Activated CD8-positive, alpha-beta memory T cell treated with anti-CD3 and anti-CD28 coated beads, Interleukin-2, amount 50 U/mL, for 1 hour (primary cell): Measurements from ENCODE around the gene UGT1A8.
"Not testable (repeated sequence)": the region's sequence is repeated elsewhere in the genome, so short reads cannot be mapped to it uniquely, and the experiment has no call there.

Experiments used
- DNase-seq: peaks from one replicate; pipeline ENCODE4 v3.0.0-alpha.2; 2020; ENCODE audit errors: extremely low read depth

UGT1A8 gene

DNA sequence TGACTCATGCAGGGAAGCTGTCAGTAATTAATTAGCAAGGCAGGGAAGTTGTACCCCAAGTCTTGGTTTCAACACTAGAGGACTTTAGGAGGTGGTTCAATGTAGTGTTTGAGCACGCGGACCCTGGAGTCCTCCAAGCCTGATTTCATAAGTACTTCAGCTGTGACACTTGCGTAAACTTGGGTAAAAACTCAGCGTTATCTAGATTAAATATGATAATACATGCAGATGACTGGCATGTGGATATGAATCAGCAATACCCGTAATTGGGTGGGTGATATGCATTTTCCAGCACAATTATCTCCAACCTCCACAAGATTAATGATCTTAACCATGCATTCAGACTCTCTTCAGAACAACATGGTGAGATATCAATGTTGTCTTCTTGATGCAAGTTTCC, 69.5 kb downstream of the UGT1A8 start:
- no peak for DNase-seq

DNA sequence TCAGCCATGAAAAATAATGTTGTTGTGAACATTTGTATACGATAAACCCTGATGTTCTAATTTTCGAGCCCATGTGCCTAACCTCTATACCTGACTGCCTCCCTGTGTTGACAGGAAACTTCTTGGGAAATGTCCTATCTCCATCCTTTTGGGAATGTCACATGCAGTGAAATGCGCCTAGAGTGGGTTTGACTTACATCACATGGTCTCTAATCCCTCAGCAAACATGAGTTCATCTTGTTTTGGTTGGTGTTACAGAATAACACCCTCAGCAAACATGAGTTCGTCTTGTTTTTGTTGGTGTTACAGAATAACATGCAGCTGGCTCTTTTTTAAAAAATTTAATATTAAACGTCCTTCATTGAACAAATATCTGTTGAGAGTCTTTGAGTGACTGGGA, 70.9 kb downstream of the UGT1A8 start:
- DNase-seq: no peak

- DNase-seq: no peak
Measured at GRCh38 chr2:233689031-233689430, 71.6 kb downstream of the UGT1A8 start.

DNA sequence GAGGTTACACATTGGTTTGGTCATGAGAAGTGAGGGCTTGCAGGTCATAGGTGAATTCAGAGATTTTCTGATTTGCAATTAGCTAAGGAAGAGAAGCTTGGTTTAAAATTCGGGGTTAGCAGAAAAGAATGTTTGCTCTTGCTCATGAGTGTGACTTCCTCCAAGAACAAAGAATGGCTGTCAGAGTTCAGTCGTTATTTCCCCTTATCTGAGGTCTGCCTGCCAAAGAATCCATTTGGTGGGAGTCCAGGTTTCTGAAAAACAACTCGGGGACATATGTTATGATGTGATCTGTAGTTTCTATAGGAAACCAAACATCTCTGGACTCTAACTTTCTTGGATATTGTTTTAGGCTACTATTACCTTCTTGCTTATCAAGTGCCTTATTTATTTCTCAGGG, 72.1 kb downstream of the UGT1A8 start:
- DNase-seq: no peak

GRCh38 chr2:233690444-233690843, 73.0 kb downstream of the UGT1A8 start:
- DNase-seq: no peak

- DNase-seq: no peak
Measured at GRCh38 chr2:233691443-233692433, 74.3 kb downstream of the UGT1A8 start.

DNA sequence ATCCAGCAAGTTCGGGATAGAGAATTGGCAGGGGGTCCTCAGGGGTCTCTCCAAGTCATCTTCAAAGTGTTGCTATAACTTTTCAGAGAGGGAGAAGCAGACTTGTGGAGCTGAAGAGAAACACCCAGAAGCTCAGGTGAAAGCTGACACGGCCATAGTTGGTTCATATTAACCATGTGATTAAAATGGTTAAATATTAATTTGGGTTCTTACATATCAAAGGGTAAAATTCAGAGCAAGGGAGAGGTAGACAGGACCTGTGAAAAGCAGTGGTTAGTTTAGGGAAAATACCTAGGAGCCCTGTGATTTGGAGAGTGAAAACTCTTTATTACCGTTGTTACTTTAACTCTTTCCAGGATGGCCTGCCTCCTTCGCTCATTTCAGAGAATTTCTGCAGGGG, 75.2 kb downstream of the UGT1A8 start, which contains the start of gene UGT1A6:
Gene UGT1A6 (plus strand): TSS at position 243 of the 400 bp plus-strand sequence. CDS start 115 bp downstream, at position 358.
- DNase-seq: no peak

DNA sequence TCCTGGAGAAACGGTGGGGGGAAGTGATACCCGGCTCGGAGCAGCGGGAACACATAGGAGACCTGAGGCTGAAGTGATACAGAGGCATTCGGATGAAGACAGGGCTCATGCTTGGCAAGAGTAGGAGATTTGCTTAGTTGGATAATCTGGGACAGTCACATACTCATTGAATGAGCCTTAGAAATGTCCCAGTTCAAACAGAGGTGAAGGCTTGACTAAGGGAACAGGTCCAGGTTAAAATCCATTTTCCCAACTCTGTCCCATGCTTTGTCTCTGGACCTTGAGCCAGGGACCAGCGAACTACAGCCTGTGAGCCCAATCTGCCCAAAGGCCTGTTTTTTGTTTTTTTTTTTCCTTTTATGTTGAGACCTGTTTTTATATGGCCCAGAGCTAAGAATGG, 76.5 kb downstream of the UGT1A8 start:
- DNase-seq: no peak

- no peak for DNase-seq
Measured at GRCh38 chr2:233698740-233699139, 81.3 kb downstream of the UGT1A8 start.

GRCh38 chr2:233699424-233700027, 82.1 kb downstream of the UGT1A8 start:
- DNase-seq: no peak

DNA sequence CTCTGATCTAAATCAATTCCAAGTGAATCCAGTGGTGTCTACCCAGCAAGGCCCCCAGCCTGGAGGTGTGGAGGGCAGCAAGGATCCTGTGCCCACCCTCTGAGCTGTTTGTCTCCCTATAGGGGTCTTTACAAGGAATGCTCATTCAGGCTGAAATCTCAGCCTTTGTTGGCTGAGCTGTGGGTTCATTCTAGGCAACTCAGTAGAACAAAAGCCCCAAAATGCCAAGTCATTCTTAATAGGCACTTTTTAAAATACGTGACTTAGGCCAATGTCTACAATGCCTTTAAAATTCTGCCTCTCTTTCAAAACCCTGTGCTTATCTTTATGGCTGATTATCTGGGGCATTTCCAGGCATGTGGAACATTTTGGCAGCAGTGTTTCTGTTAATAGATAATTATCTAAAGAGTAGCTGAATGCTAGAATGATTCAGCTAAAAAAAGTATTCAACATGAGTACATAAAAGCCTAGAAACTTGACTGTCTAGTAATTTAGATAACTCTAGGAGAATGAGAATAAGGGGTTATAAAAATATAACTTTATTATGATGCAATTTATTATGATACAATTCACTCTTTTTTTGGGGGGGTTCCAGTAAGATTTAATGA, 82.7 kb downstream of the UGT1A8 start:
- no peak for DNase-seq

GRCh38 chr2:233700842-233701241, 83.4 kb downstream of the UGT1A8 start:
- DNase-seq: not testable (repeated sequence)

- DNase-seq: no peak
Measured at GRCh38 chr2:233702238-233702637, 84.8 kb downstream of the UGT1A8 start.

GRCh38 chr2:233705911-233706506, 88.6 kb downstream of the UGT1A8 start:
- DNase-seq: no peak

DNA sequence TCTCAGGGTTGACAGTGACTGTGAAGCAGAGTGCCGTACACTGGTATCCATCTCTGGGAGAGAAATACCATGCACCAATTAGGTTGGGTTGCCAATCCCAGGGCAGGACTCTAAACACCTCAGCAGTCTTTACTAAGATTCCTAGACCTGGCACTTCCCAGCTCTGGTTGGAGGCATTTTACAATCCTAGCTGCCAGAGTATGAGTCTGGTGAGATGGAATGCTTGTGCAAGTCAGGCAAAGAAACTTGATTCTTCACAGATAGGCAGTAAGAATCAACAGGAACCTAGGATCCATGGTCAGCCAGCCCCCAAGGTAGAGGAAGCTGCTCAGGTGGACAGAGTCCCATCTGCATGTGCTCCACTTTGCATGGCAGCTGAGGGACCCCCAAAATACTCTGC, 89.3 kb downstream of the UGT1A8 start:
- DNase-seq: no peak

- DNase-seq: no peak
Measured at GRCh38 chr2:233707940-233708644, 90.7 kb downstream of the UGT1A8 start.

DNA sequence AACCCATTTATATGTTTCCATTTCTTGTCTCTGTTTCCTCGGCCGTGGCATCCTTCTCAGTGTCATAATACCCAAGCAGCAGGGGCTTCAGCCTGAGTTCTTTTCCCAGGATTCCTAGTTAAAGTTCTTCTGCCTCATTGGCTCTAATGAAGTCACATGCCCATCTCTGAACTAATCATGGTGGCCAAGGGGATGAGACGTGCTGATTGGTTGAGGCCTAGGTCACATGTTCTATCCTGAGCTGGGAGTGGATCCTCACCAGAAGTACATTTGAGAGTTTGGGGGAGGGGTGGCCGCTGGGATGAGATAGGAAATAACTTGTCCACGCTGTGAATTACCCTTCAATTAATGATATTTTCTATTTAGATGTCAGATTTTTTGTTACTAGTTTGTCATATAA, 91.5 kb downstream of the UGT1A8 start:
- DNase-seq: no peak

DNA sequence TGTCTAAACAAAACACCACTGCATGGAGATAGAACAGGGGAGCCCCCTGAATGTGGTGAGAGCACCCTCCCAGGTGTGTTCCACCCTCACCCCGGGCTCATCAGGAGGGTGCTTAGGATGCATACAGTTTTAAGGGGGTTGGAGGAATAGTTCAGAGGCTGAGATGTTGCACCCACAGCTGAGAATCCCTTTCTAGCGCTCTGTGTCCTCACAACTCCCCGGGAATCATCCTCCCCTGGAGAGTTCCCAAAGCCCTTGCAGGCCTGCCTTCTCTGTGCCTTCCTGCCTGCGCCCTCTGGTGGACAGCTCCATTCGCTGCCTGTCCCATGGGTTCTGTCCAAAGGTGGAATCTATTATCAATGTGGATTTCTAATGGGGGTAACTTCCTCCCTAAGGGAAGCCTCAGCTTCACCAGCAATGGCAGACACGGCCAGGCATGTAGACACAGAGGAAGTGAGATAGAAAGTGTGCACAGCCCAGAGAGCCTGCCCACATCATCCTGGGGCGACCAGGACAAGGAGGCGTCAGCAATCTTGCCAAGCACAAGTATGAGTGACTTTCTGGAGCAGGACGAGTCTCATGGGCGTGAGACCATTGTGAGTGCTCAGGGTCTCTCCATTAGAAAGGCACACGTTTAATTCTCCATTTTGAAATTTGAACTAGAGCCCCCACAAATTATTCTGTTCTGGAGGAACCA, 94.0 kb downstream of the UGT1A8 start:
- peak; percentile 35 for DNase-seq

DNA sequence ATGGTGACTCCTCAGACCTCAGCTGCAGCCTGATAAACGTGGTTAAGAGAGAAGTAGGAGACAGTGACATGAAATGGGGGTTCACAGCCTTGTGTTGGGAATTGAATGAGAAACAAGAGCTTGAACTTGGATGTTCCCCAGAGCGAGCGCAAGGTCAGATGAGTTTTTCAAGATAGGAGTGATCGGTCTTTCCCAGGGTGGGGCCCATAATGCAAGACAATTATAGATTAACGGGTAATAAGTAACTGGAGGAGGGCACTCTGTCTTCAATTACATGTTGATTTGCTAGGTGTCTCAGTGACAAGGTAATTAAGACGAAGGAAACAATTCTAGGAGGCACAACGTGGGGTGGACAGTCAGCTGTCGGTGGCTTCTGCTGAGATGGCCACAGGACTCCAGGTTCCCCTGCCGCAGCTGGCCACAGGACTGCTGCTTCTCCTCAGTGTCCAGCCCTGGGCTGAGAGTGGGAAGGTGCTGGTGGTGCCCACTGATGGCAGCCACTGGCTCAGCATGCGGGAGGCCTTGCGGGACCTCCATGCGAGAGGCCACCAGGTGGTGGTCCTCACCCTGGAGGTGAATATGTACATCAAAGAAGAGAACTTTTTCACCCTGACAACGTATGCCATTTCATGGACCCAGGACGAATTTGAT, 95.3 kb downstream of the UGT1A8 start, which contains the start of gene UGT1A5:
Gene UGT1A5 (plus strand): TSS at position 297 of the 651 bp plus-strand sequence. CDS start 85 bp downstream, at position 382.
- DNase-seq: no peak

GRCh38 chr2:233713262-233713615, 95.8 kb downstream of the UGT1A8 start:
- no peak for DNase-seq
